ENCODE measurements around the gene GRID1.

The GRID1 gene

DNA sequence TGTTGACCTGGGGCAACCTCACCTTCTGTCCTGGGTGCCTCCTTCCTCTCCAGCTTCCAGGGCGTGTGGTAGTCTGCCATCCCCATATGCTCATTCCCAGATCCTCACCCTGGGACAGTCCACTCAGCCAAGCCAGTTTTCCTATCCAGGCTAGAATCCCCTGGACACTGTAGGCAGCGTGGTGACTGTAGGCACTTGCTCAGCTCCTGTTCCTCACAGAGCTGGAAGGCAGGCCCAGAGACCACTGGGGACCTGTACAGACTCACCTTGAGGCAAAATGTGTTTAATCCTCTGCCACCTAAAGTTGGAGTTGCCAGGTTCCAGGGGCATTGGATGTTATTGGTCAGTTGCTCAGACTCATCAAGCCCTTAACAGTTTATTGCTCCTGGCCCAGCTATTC lies 2.4 kb upstream of the GRID1 start:
- DNase-seq, result no peak

DNA sequence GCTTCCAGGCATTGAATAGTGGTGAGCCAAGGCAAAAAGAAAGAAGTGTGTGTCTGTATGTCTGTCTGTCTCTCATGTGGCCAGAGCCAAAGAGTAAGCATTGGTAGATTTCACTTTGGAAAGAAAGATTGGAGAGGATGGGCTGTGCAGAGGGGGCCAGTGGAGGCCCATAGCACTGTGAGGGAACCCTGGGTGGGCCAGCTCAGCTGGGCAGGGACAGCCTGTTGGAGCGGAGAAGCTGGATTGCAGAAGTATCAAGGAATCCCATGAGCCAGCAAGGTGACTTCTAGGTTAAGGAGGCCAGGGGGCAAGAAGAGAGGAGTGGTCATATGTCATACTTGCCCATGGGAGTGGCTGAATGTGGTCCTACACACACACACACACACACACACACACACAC lies 1.5 kb upstream of the GRID1 start:
- DNase-seq, result peak; percentile 4

DNA sequence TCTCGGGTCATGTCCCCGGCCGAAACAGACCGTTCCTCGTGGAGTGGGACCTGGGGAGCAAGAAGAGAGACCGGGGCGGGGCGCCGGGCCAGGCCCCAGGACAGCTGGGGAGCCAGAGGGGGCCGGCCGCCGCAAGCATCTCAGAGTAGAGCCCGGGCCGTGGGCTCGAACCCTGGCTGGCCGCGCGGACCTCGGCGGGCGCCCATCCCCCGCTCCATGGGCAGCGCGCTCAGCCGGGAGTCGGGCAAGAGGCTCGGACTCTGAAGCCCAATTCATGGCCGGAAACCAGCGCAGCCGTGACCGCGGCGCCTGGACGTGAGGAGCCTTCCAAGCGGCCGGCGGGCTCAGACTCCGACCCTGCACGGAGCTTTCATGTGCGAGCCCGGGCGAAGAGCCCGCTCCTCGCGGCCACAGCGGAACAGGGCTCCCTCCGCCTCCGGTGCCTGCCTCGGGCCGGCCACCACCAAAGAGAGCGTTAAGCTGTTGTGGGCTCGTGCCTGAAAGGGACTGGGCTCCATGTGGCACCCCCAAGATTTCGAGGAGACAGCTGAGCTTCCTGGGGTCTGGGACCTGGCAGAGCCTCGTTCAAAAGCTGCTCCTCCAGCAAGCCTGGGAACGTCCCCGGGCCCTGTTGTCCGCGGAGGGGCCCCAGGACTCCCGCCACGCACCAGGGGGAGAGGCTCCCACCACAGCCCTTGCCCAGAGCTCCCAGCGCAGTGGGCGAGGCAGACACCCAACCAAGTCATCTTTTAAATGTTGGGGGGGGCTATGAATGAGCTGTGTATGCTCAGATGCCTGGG lies 757 bp upstream of the GRID1 start:
- peak; percentile 46 for DNase-seq

DNA sequence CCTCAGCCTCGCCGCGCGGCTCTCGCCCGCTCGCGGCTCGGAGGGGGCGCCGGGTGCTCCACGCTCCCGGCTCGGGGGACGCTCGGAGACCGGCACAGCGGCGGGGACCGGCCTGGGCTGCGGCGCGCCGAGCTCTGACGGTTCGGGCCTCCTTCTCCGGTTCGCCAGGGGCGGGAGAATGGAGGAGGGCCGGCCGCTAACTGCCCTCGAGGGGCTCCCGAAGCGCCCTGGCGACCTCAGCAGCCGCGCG lies 232 bp upstream of the GRID1 start:
- DNase-seq, result no peak

DNA sequence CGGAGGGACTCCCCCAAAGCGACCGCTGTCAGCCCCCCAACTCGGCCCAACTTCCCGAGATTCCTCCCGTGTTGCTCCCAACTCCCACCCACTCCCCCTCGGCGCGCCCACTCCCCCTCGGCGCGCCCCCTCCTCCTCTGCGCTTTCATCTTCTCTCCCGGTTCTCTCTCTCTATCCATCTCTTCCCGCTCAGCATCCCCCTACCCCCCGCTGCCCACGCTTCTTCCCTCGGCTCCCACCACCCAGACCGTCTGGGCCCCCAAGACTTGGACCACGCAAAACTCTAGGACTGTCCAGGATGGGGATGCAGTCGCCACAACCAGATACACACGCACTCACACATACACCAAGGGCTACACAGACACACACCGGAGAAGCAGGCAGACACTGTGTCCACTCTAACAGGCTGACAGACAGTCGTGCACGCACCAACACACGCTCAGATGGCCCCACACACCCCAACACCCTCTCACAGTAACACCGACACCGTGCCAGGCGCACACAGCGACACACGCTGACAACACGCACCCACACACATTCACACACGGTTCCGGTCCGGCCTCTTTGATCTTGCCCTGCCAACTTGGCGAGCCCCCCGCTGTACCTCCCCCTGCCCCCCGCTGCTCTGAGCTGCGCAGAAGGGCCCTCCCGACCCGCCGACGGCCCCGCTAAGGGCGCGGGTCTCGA lies 1.1 kb downstream of the GRID1 start:
- DNase-seq, result peak; percentile 45

DNA sequence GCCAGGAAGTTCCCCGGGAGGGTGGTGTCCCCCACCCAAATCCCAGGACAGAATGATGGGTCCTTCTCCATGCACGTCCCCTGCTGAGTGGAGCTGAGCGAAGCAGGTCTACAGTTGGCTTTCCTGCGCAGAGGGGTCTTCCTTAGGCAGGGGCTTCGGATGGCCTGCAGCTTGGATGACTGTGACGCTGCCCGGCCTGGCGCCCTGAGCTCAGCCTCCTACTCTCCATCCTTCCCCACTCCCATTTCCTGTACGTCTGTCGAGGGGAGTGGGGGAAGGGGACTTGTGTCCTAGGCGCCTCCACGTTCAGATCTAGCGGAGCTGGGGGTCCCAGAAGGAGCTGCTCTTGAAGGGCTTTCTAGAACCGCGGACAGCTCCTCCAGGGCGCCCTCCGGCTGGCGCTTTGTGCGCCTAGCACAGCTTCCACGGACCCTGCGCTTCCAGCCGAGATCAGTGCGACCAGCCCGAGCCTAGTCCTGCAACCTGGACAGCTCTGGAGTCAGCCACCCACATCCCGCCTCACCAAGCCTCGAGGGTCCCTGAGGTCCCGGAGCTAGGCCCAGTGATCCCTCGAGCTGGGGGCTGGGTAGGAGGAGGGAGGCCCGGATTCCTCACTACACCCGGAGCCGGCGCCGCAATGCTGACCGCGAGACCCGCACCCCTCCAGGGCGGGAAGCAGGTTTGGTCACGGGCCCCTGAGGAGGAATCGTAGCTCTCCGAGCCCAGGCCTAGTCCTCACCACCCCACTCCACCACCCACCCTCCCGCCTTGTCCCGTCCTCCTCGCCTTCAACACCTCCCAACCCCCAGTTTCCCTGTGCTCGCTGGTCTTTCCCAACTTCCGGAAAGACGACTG lies 1.9 kb downstream of the GRID1 start:
- peak; percentile 41 for DNase-seq

DNA sequence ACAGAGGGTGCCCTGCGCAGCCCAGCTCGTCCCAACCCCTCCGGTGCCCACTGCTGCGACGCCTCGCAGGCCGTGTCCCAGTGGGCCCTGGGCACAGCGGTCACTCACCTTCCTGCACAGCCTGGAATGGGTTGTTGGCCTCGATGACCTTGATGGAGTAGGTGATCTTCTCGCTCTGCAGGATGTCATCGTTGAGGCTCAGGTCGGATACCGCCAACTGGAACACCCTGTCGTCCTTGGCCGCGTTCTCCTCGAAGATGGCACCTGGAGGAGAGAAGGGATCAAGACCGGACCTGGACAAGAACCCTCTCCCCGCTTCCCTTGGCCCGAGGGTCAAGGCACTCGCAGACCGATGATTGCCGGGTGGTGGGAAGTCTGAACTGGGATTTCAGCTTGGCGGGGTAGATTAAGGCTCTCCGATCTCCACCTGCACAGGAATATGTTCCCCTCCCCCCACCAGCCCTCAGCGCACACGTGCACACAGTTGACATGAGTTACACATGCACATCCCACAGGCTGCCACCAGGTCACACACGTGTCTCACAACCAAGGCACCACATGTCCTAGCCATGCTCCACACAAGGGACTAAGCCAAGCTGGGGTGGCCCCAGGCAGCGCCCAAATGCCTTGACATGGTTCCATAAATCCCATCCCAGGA lies 2.6 kb downstream of the GRID1 start:
- peak; percentile 27 for DNase-seq

DNA sequence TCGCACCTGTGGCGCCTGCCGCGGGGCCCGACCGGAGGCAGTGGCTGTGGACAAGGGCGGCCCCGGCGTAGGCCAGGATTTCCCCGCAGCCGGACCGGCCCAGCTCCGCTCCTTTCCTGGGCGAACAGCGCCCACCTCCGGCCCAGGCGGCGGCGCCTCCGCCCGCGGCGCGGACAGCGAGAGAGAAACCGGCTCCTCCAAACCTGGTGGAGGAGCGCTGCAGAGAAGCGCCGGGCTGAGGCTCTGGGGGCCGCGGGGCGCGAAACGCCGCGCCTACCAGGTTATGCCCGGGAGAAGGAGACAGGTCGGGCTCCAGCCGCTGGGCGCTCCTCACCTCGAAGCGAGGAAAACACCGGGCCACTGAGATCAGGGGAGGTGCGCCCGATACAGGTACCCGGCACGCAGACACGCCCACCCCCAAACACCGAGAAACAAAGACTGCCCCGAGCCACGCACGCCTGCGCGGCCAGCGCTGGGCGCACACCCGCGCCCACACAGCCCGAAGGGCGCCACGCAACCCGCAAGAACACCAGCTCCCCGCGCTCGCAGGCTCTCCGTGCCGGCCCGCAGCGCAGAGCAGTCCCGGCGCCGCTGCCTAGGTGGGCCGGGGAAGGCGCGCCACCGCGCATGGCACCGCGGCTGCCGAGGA lies 3.3 kb downstream of the GRID1 start:
- peak; percentile 66 for DNase-seq

DNA sequence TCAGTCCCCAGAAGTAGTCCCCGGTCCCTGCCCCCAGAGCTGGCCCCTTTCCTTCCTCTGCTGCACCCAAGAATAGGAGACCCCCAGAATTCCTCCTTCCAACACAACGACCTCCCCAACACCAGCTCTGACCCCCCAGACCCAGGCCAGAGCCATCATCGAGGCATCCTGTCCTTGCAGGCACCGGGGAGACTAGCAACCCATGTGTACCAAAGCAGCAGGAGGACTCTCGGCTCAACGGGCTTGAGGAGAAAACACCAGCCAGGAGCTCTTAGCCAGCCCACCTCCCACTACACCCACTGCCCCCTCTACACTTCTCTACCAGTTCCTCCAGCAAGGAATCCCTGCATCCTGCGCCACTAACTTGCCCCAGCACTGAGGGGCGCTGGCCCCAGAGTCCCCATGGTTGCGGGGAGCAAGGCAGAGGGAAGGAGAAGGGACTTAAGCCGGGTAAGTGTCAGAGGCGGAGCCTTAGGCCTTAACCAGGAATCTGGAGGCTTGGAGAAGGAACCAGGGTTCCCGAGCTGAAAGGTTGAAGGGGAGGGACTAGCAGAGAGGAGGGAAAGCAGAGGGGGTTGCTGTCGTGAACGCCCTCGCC lies 3.9 kb downstream of the GRID1 start:
- DNase-seq, result no peak

DNA sequence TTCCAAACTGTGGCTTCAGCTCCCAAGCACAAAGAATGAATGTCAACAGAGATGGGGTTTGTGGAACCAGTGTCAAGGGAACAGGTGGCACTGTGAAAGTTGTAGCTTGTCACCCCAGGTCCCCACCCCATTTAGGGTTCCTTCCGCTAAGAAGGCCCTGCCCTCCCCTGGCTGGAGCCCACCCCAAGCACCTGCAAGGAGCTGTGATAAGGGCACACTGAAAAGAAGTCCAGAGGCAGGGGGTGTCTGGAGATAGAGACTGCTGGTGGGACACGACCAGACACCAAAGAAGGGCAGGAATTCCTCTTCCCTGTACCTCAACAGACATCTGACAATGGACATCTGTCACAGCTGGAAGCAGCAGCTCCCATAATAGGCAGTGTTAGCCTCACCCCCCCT lies 4.5 kb downstream of the GRID1 start:
- peak; percentile 15 for DNase-seq

DNA sequence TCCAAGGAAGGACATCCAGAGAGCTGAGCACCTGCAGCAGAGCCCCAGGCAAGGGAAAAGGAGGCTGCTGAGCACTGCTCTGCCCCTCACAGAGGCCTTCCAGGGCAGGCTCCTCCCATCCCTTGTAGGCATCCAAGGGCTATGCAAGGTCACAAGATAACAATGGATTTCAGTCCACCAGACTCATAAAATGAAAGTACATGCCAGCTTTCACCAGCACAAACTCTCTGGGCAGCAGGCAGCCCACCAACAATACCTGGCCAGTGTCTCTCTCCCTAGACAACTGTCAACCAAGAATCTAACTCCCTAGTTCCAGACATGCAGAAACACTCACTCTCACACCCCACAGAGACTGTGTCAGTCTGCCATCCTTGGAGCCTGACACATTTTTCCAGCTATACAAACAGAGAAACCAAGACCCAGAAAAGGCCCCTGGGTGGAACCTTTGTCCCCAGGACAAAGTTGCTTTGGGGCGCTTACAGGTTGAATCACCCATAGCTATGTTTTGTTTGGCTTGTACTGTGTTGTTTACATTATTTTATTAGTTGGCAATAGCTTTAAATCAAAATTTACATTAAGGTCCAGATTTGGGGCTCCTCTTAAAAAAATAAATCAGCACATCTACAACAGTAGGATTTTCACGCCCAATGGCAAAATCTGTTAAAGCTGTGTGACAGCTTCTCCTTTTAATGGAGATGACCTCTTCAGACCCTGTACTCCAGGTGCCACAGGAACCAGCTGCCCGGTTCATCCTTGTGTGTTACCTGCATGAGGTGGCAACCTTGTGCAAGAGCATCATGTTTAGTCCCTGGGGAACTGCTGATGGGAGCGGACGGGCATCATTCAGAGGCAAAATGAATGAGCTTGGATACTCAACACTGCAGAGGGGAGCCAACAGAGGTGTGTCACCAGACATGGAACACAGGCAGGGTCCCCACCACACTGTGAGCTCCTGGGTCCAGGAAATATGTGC lies 5.2 kb downstream of the GRID1 start:
- peak; percentile 12 for DNase-seq

DNA sequence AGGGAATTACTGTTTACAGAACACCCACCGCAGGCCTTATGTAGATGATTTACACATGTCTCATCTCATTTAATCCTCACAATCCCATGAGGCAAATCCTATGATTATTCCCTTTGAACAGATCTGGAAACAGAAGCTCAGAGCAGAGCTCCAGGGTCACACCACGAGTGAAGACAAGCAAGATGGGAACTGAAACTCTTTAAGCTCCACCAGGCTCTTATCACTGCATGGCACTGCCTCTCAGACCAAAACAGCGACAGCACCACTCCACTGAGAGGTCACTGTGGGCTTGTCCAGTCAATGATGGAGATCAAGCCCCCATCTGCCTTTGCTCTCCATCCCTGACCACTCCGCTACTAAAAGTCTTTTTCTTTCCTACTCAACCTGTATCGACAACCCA lies 5.9 kb downstream of the GRID1 start:
- DNase-seq, result no peak

DNA sequence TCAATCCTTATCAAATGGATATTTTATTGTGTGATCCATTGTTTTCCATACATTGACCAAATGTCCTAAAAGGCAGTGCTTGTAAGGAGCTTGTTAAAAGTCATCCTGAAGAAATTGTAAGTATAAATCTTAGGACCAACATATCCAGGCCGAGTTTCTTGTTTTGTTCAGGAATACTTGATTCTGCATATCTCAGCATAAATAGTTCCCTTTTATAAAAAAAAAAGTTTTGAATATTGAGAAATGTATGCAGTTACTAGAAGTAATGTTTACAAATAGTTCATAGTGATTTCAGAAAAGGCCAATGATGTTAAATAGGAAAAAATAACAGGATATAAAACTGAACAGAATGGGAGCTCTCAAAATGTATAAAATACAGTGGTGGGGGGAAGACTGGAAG lies 6.6 kb downstream of the GRID1 start:
- DNase-seq, result no peak

DNA sequence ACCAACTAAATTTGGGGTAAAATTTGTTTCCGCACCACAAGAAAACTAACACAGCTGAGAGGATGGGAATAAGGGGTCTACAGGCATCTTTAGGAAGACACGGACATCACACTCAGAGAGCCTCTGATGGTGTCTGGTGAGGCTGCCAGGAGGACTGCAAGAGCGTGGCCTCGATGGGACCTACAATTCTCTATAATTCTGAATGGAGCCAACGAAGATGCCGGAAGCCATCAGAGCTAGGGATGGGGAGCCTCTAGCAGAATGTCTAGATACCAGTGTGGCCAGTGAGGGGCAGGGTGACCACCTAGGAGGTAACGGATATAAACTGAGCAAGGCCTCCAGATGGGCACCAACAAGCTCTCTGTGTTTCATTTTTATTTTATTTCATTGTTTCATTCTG lies 7.5 kb downstream of the GRID1 start:
- DNase-seq, result peak; percentile 8

DNA sequence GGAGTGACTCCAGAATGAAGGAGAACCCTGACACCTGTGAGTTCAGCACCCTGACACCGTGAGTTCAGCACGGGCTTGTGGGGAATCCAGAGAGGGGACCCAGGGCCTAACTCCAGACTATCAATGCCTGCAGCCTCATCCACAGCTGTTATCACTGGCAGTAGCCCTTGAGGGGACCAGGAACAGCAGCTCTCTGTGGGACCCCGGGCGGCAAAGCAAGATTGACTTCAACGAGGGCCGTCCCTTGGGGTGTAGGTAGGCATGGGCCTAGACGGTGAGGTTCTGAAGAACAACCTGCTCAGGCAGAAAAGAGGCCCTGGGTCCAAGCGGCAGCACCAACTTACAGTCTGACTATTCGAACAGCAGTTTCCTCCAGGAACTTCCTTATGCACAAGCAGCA lies 8.9 kb downstream of the GRID1 start:
- DNase-seq, result peak; percentile 8

DNA sequence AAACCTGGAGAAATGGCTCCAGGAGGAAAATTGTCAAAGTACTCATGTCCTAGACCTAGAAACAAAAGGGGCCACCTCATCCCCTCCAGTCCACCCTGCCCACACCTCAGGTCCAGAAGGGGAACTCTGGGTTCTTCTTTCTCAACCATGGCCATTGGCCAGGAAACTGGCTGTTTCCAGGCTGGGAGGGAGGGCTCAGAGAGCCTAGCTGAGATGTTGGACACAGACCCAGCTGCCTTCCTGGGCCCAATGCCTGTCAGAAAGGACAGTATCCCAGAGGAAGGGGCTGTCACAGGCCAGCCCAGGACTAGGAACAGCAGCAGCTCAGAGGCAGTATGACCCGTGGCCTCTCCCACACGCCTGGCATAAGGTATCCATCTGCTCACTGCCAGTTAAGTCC lies 9.6 kb downstream of the GRID1 start:
- peak; percentile 13 for DNase-seq

DNA sequence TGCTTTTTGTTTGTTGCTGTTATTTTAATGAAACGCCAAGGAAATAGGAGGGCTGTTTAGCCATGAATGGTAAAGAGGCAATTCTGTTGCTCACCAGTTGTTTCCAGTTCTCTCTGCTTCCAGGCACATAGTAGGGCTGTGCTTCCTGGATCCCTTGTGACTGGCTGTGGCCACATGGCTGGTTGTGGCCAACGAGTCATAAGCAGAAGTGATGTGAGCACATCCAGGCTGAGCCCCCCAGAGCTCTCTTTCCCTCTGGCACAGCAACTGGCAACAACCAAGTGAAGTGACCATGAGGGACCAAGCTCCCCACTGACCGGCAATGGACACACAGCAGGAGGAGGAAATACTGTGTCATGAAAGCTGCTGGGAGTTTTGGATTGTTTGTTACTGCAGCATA lies 10.3 kb downstream of the GRID1 start:
- peak; percentile 11 for DNase-seq

DNA sequence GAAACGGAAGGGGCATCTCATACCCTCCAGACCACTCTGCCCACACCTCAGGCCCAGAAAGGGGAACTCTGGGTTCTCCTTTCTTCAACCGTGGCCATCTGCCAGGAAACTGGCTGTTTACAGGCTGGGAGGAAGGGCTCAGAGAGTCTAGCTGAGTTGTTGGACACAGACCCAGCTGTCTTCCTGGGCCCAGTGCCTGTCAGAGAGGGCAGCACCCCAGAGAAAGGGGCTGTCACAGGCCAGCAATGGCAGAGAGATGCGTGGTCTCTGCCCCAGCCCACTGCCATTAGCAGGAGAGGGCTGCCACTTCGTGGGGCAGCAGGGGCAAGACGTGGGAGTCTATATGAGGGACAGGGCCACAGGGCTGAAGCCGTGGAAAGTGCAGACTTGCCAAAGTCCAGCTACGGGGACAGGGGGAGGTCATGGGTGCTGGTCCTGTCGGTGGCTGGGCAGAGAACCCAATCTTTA lies 11.0 kb downstream of the GRID1 start:
- DNase-seq, result peak; percentile 48

DNA sequence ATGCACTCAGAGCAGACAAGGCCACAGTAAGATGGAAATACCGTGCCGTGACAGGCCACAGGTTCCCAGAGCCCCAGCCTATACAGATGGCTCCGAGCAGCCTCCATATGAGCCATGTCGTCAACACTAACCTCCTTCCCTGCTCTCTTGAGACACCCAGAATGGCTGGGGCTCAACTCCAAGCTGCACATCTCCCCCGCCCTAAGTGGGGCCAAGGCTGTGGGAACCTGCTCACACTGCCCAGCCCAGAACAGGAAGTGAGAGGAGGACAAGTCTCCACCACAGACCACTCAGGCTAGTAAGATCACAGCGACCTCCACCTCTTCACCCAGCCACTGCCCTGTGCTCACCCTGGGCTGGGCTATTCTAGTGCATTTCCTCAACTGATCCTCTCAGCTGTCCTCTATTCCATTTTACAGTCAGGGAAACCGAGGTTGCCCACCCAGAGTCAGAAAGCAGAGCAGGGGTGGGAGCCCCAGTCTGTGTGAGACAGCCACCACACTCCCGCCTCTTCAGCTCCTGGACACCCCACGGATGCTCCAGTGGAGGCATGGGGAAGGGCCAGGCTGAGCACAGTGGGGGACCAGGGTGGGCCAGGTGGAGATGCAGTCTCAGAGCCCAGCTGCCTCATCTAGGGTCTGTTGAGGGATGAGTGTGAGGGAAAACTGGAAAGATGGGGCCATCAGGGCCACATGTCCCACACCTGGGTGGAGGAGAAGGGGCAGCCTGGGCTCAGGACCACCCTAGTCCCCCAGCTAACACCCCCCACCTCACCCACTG lies 11.6 kb downstream of the GRID1 start:
- peak; percentile 23 for DNase-seq
